ENCODE data around the gene SMIM9. TPM values are rescaled to one million over a fixed set of nuclear protein-coding genes. Genes with fewer than 3 reads are reported as not detected.
"Not testable (repeated sequence)": the region's sequence is repeated elsewhere in the genome, so short reads cannot be mapped to it uniquely, and the experiment has no call there.

Gene SMIM9
- total RNA-seq: not detected

GRCh38 chrX:154834562-154834961, at the start of gene SMIM9:
Gene SMIM9 (minus strand): TSS chrX:154834662. CDS start chrX:154830856, 3,806 bp downstream.
- no peaks in the 10 kb centered on the region for H3K9me3 ChIP-seq
- no peak within 1 kb of the TSS for H3K4me3 ChIP-seq
- H3K27ac ChIP-seq: no peak within 1 kb of the TSS
- no peaks in the 10 kb centered on the region for H3K27me3 ChIP-seq
- intact Hi-C loops (cut with DNase I): no loop called here
- DNase-seq (ENCODE audit: low spot score in 2 of 2): no peak
- TF ChIP-seq CTCF (IDR thresholded peaks at IDR 0.05): no peak
- no peaks in the 10 kb centered on the region for H3K36me3 ChIP-seq
- H3K4me1 ChIP-seq: no peaks in the 10 kb centered on the region

DNA sequence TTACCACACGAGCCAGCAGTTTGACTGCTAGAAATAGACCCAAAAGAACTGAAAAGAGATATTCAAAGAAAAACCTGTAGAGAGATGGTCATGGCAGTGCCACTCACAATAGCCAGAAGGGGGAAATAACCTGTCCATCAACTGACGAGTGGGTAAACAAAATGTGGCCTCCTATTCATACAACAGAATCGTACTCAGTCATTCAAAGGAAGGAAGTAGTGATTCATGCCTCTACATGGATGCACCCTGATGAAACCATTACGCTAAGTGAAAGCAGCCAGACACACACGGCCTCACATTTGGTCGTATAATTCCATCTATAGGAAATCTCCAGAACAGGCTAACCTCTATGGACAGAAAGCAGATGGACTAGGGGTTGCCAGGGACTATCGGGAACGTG, 49.6 kb upstream of the SMIM9 start:
- H3K4me1 ChIP-seq; H3K27me3 ChIP-seq; H3K27ac ChIP-seq; H3K9me3 ChIP-seq; intact Hi-C loops (cut with DNase I); DNase-seq (ENCODE audit: low spot score in 2 of 2); H3K36me3 ChIP-seq; H3K4me3 ChIP-seq: not testable (repeated sequence)

DNA sequence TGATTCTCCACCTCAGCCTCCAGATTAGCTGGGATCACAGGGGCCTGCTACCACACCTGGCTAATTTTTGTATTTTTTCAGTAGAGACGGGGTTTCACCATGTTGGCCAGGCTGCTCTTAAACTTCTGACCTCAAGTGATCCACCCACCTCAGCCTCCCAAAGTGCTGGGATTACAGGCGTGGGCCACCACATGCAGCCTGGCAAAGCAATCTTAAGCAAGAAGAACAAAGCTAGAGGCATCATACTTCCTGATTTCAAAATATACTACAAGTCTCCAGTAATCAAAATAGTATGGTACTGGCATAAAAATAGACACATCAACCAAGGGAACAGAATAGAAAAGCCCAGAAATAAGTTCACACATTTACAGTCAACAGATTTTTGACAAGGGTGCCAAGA, 38.9 kb upstream of the SMIM9 start:
- Histone ChIP-seq H3K36me3 (no peaks in the 10 kb centered on the region), H3K4me1 (no peaks in the 10 kb centered on the region), H3K4me3 (no peak overlapping the region), H3K9me3 (peaks cover 0 to 3% of the 10 kb centered on the region in 2 donors), H3K27ac (no peak overlapping the region), H3K27me3 (no peaks in the 10 kb centered on the region)
- intact Hi-C loops (cut with DNase I): no loop called here
- TF ChIP-seq CTCF (IDR thresholded peaks at IDR 0.05): no peak
- no peak for DNase-seq (ENCODE audit: low spot score in 2 of 2)

DNA sequence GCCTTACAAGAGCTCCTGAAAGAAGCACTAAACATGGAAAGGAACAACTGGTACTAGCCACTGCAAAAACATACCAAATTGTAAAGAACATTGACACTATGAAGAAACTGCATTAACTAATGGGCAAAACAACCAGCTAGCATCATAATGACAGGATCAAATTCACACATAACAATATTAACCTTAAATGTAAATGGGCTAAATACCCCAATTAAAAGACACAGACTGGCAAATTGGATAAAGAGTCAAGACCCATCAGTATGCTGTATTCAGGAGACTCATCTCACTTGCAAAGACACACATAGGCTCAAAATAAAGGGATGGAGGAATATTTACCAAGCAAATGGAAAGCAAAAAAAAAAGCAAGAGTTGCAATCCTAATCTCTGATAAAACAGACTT, 34.1 kb upstream of the SMIM9 start:
- intact Hi-C loops (cut with DNase I); H3K4me1 ChIP-seq; DNase-seq (ENCODE audit: low spot score in 2 of 2); H3K4me3 ChIP-seq; H3K36me3 ChIP-seq; H3K27me3 ChIP-seq; H3K27ac ChIP-seq: not testable (repeated sequence)
- H3K9me3 ChIP-seq: peaks cover 0 to 16% of the 10 kb centered on the region in 2 donors

- Histone ChIP-seq H3K4me3 (no peak overlapping the region), H3K27me3 (no peaks in the 10 kb centered on the region), H3K4me1 (no peaks in the 10 kb centered on the region), H3K9me3 (no peaks in the 10 kb centered on the region), H3K27ac (no peak overlapping the region), H3K36me3 (no peaks in the 10 kb centered on the region)
- intact Hi-C loops (cut with DNase I): no loop called here
- no peak for DNase-seq (ENCODE audit: low spot score in 2 of 2)
- TF ChIP-seq CTCF (IDR thresholded peaks at IDR 0.05): no peak
Measured at GRCh38 chrX:154855256-154855655, 20.8 kb upstream of the SMIM9 start.

DNA sequence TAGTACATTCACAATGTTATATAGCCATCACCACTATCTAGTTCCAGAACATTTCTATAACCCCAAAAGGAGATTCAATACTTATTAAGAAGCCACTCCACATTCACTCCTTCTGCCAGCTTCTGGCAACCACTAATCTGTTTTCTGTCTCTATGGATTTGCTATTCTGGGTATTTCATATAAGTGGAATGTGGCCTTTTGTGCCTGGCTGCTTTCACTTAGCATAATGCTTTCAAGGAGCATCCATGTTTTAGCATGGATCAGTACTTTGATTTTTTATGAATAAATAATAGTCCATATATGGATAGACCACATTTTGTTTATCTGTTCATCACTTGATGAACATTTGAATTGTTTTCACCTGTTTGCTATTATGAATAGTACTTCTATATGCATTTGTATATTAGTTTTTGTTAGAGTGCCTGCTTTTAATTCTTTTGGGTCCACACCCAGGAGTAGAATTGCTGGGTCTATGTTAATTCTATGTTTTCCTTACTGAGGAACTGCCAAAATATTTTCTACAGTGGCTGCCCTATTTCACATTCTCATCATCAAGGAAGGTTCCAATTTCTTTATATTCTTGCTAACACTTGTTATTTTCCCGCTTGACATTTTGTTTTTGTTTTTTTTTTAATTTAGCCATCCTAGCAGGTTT, 16.6 kb upstream of the SMIM9 start:
- H3K27ac ChIP-seq: no peak overlapping the region
- no peak for DNase-seq (ENCODE audit: low spot score in 2 of 2)
- H3K4me3 ChIP-seq: no peak overlapping the region
- intact Hi-C loops (cut with DNase I): no loop called here
- no peak for TF ChIP-seq CTCF (IDR thresholded peaks at IDR 0.05)
- H3K36me3 ChIP-seq: no peaks in the 10 kb centered on the region
- H3K4me1 ChIP-seq: no peaks in the 10 kb centered on the region
- H3K27me3 ChIP-seq: no peaks in the 10 kb centered on the region
- H3K9me3 ChIP-seq: no peaks in the 10 kb centered on the region

DNA sequence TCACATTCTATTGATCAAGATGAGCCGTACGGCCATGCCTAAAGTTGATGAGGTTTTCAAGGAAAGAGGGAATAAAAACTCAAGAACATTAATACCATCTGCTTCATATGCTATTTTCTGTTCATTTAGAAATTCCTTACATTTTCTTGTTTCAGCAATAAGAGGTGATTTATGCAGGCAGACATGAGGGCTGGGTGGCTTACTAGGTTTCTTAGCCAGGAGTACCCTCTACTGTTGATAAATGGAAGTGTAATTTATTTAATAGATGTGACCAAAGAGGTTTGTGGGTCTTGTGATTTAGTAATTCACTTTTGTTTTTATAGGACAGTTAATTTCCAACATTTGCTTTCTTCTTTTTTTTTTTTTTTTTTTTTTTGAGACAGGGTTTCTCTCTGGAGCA, 6.4 kb upstream of the SMIM9 start:
- no peak overlapping the region for H3K4me3 ChIP-seq
- DNase-seq (ENCODE audit: low spot score in 2 of 2): no peak
- H3K36me3 ChIP-seq: no peaks in the 10 kb centered on the region
- H3K27ac ChIP-seq: no peak overlapping the region
- intact Hi-C loops (cut with DNase I): no loop called here
- no peaks in the 10 kb centered on the region for H3K4me1 ChIP-seq
- peak in 2 of 3 experiments; percentile 27 to 45 for TF ChIP-seq CTCF (IDR thresholded peaks at IDR 0.05)
- H3K9me3 ChIP-seq: no peaks in the 10 kb centered on the region
- no peaks in the 10 kb centered on the region for H3K27me3 ChIP-seq
